HG02870 (cell line): ENCODE measurements around the gene ASB11.

Experiments used
- ATAC-seq: cut with Tn5 transposase; IDR thresholded peaks from one replicate; pipeline ENCODE4 v1.9.1; 2021; ENCODE audit warnings: mild to moderate bottlenecking, moderate library complexity; ENCODE audit not compliant: unreplicated experiment

Gene ASB11

GRCh38 chrX:15315509-15315908 lies at the start of gene ASB11:
Gene ASB11 (minus strand): TSS chrX:15315640. CDS start chrX:15315605, 35 bp downstream.
- ATAC-seq: no peak

GRCh38 chrX:15359701-15360100 lies 44.3 kb upstream of the ASB11 start:
- no peak for ATAC-seq

GRCh38 chrX:15358533-15358932 lies 43.1 kb upstream of the ASB11 start:
- ATAC-seq: peak; percentile 60

GRCh38 chrX:15356444-15356843 lies 41.0 kb upstream of the ASB11 start:
- no peak for ATAC-seq

- no peak for ATAC-seq
Observed at GRCh38 chrX:15350329-15350996, 35.0 kb upstream of the ASB11 start.

- ATAC-seq: no peak
Observed at GRCh38 chrX:15349046-15349445, 33.6 kb upstream of the ASB11 start.

GRCh38 chrX:15345976-15346375 lies 30.5 kb upstream of the ASB11 start:
- no peak for ATAC-seq

GRCh38 chrX:15344106-15344505 lies 28.7 kb upstream of the ASB11 start:
- ATAC-seq: no peak

- no peak for ATAC-seq
Observed at GRCh38 chrX:15343075-15343476, 27.6 kb upstream of the ASB11 start.

GRCh38 chrX:15340867-15341266 lies 25.4 kb upstream of the ASB11 start:
- ATAC-seq: no peak

GRCh38 chrX:15336023-15336413 lies 20.6 kb upstream of the ASB11 start:
- ATAC-seq: no peak

- peak; percentile 98 for ATAC-seq
Observed at GRCh38 chrX:15335135-15336022, 19.9 kb upstream of the ASB11 start, which contains the start of gene PIGA. Gene PIGA (minus strand): TSS chrX:15335523. CDS start chrX:15331930, 3,593 bp downstream.

- ATAC-seq: no peak
Observed at GRCh38 chrX:15334561-15334960, 19.1 kb upstream of the ASB11 start.

- no peak for ATAC-seq
Observed at GRCh38 chrX:15328821-15329220, 13.4 kb upstream of the ASB11 start.

GRCh38 chrX:15328131-15328530 lies 12.7 kb upstream of the ASB11 start:
- no peak for ATAC-seq

GRCh38 chrX:15322472-15322871 lies 7.0 kb upstream of the ASB11 start:
- no peak for ATAC-seq

- ATAC-seq: no peak
Observed at GRCh38 chrX:15322072-15322471, 6.6 kb upstream of the ASB11 start.

GRCh38 chrX:15321447-15321846 lies 6.0 kb upstream of the ASB11 start:
- no peak for ATAC-seq

GRCh38 chrX:15320297-15320696 lies 4.9 kb upstream of the ASB11 start:
- no peak for ATAC-seq

GRCh38 chrX:15319075-15319474 lies 3.6 kb upstream of the ASB11 start:
- ATAC-seq: no peak

- no peak for ATAC-seq
Observed at GRCh38 chrX:15314472-15314871, 968 bp downstream of the ASB11 start.

GRCh38 chrX:15311119-15311518 lies 4.3 kb downstream of the ASB11 start:
- ATAC-seq: no peak
